SU-DHL-6 (cell line): ENCODE results near the gene ARHGEF4.

Experiments
- H2AFZ ChIP-seq: fragments of 200-600 bp; sonication (generic); 2 replicates; pipeline ENCODE4 v1.6.1; 2014; ENCODE audit warnings: low read depth, mild to moderate bottlenecking, moderate library complexity, mixed read lengths, antibody characterized with exemption, low read length; ENCODE audit not compliant: severe bottlenecking
- H3F3A ChIP-seq: fragments of 200-600 bp; shearing (Covaris generic); 2 replicates; pipeline ENCODE4 v1.6.0; 2016; ENCODE audit warnings: antibody characterized with exemption, mild to moderate bottlenecking; ENCODE audit not compliant: insufficient read depth
- H3K27ac ChIP-seq: fragments of 200-600 bp; sonication (generic); 2 replicates; pipeline ENCODE4 v1.5.1; 2016; ENCODE audit warnings: low read depth, mild to moderate bottlenecking, low read length, moderate library complexity, mixed read lengths
- H3K27me3 ChIP-seq: fragments of 200-600 bp; sonication (generic), shearing (Covaris generic); 2 replicates; pipeline ENCODE4 v1.6.0; 2014; ENCODE audit warnings: mild to moderate bottlenecking, low read length
- H3K36me3 ChIP-seq: fragments of 200-600 bp; sonication (generic); 2 replicates; pipeline ENCODE4 v1.6.1; 2014; ENCODE audit warnings: mild to moderate bottlenecking, low read length, mixed read lengths
- H3K4me2 ChIP-seq: fragments of 300-600, 200-600 bp; shearing (Covaris generic), sonication (generic); 2 replicates; pipeline ENCODE4 v1.6.0; 2014; ENCODE audit warnings: low read length, low read depth, mild to moderate bottlenecking; ENCODE audit not compliant: poor library complexity, severe bottlenecking
- H3K4me3 ChIP-seq: fragments of 200-600 bp; sonication (generic); 2 replicates; pipeline ENCODE4 v1.5.1; 2014; ENCODE audit warnings: antibody characterized with exemption, low read length, mild to moderate bottlenecking, mixed read lengths; ENCODE audit not compliant: insufficient read depth, poor library complexity, severe bottlenecking
- H3K79me2 ChIP-seq: fragments of 200-600 bp; sonication (generic); 2 replicates; pipeline ENCODE4 v1.6.1; 2014; ENCODE audit warnings: mild to moderate bottlenecking, low read length, moderate library complexity; ENCODE audit not compliant: insufficient read depth
- H3K9ac ChIP-seq: fragments of 200-600 bp; sonication (generic); 2 replicates; pipeline ENCODE4 v1.7.0; 2014; ENCODE audit warnings: mild to moderate bottlenecking, low read length
- H3K9me2 ChIP-seq: fragments of 200-600 bp; sonication (generic); replicated peaks from 2 replicates; pipeline ENCODE4 v1.6.1; 2014; ENCODE audit warnings: low read length; ENCODE audit not compliant: insufficient read depth
- H3K9me3 ChIP-seq: fragments of 200-600 bp; sonication (generic); 2 replicates; pipeline ENCODE4 v1.6.1; 2014; ENCODE audit warnings: low read length, mixed read lengths; ENCODE audit not compliant: insufficient read depth
- H4K20me1 ChIP-seq: fragments of 200-600 bp; sonication (generic); 2 replicates; pipeline ENCODE4 v1.6.1; 2014; ENCODE audit warnings: low read depth, mild to moderate bottlenecking, antibody characterized with exemption, low read length, moderate library complexity, mixed read lengths
- CTCF ChIP-seq: fragments of 200-600 bp; sonication (generic); IDR thresholded peaks from one replicate; pipeline ENCODE4 v1.5.1; 2017; ENCODE audit warnings: antibody characterized with exemption, mild to moderate bottlenecking, low read length, moderate library complexity; ENCODE audit not compliant: insufficient read depth, poor library complexity, severe bottlenecking
- EZH2phosphoT487 ChIP-seq: fragments of 200-600 bp; sonication (generic), shearing (Covaris generic); conservative IDR thresholded peaks from 2 replicates; pipeline ENCODE4 v1.6.1; 2018; ENCODE audit warnings: mild to moderate bottlenecking, antibody characterized with exemption, low read length, moderate library complexity, mixed read lengths

ARHGEF4 gene

DNA sequence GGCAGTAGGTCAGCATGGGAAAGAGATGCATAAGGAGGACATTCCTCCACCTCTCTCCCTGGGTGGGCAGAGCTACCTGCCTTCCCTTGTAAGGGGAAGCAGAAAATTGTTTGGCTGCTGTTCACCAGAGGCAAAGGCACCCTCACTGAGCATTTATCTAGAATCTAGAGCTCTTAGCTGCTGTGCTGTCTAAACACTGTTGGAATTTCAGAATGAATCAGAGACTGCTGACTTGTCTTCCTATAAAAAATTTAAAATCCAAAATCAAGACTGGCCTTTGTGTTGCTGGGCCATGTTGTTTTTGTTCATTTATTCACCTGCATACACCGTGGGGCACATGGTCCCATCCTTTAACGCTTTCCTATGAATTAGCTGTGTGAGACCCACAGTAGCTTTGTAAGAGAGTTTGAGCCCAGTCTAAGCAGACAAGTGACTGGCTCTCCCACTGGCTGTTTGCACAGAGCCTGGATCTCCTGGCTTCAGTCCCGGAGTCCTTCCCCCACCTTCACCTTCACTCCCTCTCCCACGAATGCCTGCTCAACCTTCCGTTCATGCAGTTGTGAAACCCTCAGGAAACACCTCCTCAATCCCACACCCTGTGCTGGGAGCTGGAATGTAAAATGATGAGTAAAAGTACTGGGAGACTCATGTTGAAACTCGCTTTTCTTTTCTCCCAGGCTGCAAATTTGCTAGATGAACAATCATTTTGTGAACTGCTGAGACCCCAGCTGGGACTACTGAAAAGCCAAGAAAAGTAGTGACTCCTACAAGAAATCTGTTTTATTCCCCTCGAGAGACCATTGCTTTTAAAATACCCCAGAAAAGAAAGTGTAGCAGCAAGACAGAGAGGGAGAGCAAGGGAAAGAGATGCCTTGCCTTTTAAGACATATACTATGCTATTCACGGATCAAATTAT lies 180.4 kb downstream of the ARHGEF4 start:
- H4K20me1 ChIP-seq = no peaks in the 10 kb centered on the region
- no peaks in the 10 kb centered on the region for H3F3A ChIP-seq
- H3K4me2 ChIP-seq = no peak overlapping the region
- no peaks in the 10 kb centered on the region for H3K36me3 ChIP-seq
- no peaks in the 10 kb centered on the region for H3K27me3 ChIP-seq
- no peaks in the 10 kb centered on the region for H3K9me3 ChIP-seq
- H2AFZ ChIP-seq = no peak overlapping the region
- no peaks in the 10 kb centered on the region for H3K9me2 ChIP-seq
- H3K9ac ChIP-seq = no peak overlapping the region
- H3K79me2 ChIP-seq = no peaks in the 10 kb centered on the region
- H3K4me3 ChIP-seq = no peak overlapping the region
- TF ChIP-seq EZH2phosphoT487 (no peak), CTCF (no peak)
- no peak overlapping the region for H3K27ac ChIP-seq

DNA sequence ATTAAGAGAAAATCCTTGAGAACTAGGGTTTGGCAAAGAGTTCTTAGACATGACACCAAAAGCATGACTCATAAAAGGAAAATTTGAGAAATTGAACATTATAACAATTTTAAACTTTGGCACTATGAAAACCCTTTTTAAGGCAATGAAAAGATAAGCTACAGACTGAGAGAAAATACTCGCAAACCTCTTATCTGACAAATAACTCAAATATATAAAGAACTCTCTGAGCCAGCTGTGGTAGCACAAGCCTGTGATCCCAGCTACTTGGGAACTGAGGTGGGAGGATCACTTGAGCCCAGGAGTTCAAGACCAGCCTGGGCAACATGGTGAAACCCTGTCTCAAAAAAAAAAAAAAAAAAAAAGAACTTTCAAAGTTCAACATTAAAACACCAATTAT lies 186.0 kb downstream of the ARHGEF4 start:
- no peak overlapping the region for H3K27ac ChIP-seq
- no peaks in the 10 kb centered on the region for H4K20me1 ChIP-seq
- no peaks in the 10 kb centered on the region for H3F3A ChIP-seq
- no peak overlapping the region for H3K4me2 ChIP-seq
- H2AFZ ChIP-seq = no peak overlapping the region
- H3K79me2 ChIP-seq = no peaks in the 10 kb centered on the region
- H3K36me3 ChIP-seq = no peaks in the 10 kb centered on the region
- H3K9me3 ChIP-seq = no peaks in the 10 kb centered on the region
- H3K4me3 ChIP-seq = no peak overlapping the region
- no peaks in the 10 kb centered on the region for H3K27me3 ChIP-seq
- TF ChIP-seq CTCF (no peak), EZH2phosphoT487 (no peak)
- H3K9ac ChIP-seq = no peak overlapping the region
- no peaks in the 10 kb centered on the region for H3K9me2 ChIP-seq

DNA sequence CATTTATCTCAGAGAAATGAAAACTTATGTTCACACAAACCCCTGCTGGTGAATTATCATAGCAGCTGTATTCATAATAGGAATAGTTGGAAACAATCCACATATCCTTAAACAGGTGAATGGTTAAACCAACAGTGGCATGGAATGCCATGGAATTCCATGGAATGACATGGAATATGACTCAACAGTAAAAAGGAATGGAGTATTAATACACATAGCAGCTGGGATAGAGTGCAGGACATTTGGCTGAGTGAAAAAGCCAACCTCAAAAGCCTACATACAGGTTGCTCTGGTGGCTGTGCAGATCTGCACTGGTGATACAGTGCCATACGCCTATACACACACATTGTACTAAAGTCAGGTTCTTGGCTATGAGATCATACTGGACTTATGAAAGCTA lies 187.0 kb downstream of the ARHGEF4 start:
- TF ChIP-seq CTCF (no peak), EZH2phosphoT487 (no peak)
- Histone ChIP-seq H3K9me2 (no peaks in the 10 kb centered on the region), H3K4me3 (no peak overlapping the region), H3K9ac (no peak overlapping the region), H3K79me2 (no peaks in the 10 kb centered on the region), H3F3A (no peaks in the 10 kb centered on the region), H3K27ac (no peak overlapping the region), H3K36me3 (no peaks in the 10 kb centered on the region), H4K20me1 (no peaks in the 10 kb centered on the region), H3K27me3 (no peaks in the 10 kb centered on the region), H3K4me2 (no peak overlapping the region), H3K9me3 (no peaks in the 10 kb centered on the region), H2AFZ (no peak overlapping the region)
